GM21381 (cell line): ENCODE measurements around the gene PCDHA6.
"Not testable (repeated sequence)": the region's sequence is repeated elsewhere in the genome, so short reads cannot be mapped to it uniquely, and the experiment has no call there.

Experiments
- ATAC-seq: cut with Tn5 transposase; IDR thresholded peaks from one replicate; pipeline ENCODE4 v1.9.1; 2021; ENCODE audit warnings: mild to moderate bottlenecking, moderate library complexity; ENCODE audit not compliant: unreplicated experiment

Gene PCDHA6

GRCh38 chr5:140855772-140856674 lies 28.3 kb downstream of the PCDHA6 start, which contains the start of gene PCDHA10:
Gene PCDHA10, plus strand, starts transcription at chr5:140855897. Its CDS starts 152 bp downstream, at chr5:140856049.
- no peak for ATAC-seq

GRCh38 chr5:140857177-140857986 lies 29.6 kb downstream of the PCDHA6 start:
- ATAC-seq, result no peak

GRCh38 chr5:140857987-140858240 lies 30.2 kb downstream of the PCDHA6 start:
- ATAC-seq, result no peak

GRCh38 chr5:140862441-140863295 lies 34.9 kb downstream of the PCDHA6 start:
- no peak for ATAC-seq

GRCh38 chr5:140868721-140869554 lies 41.2 kb downstream of the PCDHA6 start, which contains the start of gene PCDHA11:
Gene PCDHA11, plus strand, starts transcription at chr5:140868957. Its CDS starts 147 bp downstream, at chr5:140869104.
- ATAC-seq, result no peak

- no peak for ATAC-seq
Observed at GRCh38 chr5:140869555-140869886, 41.8 kb downstream of the PCDHA6 start.

- no peak for ATAC-seq
Observed at GRCh38 chr5:140870221-140871201, 42.8 kb downstream of the PCDHA6 start.

- no peak for ATAC-seq
Observed at GRCh38 chr5:140875085-140876065, 47.6 kb downstream of the PCDHA6 start, which contains the start of gene PCDHA12. Gene PCDHA12, plus strand, starts transcription at chr5:140875308. Its CDS starts 165 bp downstream, at chr5:140875473.

- not testable (repeated sequence) for ATAC-seq
Observed at GRCh38 chr5:140876541-140877261, 48.9 kb downstream of the PCDHA6 start.

- no peak for ATAC-seq
Observed at GRCh38 chr5:140877262-140877581, 49.5 kb downstream of the PCDHA6 start.
